ENCODE results near the gene SLC45A2.
"Not testable (repeated sequence)": the region's sequence is repeated elsewhere in the genome, so short reads cannot be mapped to it uniquely, and the experiment has no call there.

SLC45A2 gene

DNA sequence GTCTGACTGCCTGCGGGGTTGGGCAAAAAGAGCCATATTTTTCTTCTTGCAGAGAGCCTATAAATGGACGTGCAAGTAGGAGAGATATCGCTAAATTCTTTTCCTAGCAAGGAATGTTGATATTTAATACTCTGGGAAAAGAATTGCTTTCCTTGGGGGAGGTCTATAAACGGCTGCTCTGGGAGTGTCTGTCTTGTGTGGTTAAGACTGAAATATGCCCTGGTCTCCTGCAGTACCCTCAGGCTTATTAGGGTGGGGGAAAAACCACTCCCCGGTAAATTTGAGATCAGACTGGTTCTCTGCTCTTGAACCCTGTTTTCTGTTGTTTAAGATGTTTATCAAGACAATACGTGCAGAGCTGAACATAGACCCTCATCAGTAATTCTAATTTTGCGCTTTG, 78.2 kb downstream of the SLC45A2 start:
- DNase-seq, result not testable (repeated sequence)

DNA sequence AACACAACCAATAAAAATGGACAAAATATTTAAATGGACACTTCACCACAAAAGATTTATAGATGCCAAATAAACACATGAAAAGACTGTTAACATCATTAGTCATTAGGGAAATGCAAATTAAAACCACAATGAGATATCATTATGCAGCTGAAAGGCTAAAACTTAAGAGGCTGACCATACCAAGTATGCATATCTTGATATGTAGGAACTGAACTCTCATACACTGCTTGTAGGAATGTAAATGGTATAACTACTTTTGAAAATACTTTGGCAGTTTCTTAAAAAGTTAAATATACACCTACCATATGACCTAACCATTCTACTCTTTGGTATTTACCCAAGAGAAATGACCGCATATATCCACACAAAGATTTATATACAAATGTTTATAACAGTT, 79.1 kb downstream of the SLC45A2 start:
- no peak for DNase-seq

DNA sequence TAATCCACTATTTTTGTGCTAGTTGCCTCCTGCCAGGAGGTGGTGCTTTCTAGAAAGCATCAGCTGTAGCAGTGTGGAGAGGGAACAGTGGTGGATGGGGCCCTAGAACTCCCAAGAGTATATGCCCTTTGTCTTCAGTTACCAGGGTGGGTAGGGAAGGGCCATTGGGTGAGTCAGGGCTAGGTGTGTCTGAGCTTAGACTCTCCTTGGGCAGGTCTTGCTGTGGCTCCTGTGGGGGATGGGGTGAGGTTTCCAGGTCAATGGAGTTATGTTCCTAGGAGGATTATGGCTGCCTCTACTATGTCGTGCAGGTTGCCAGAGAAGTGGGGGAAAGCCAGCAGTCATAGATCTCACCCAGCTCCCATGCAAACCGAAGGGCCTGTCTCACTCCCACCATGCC, 81.4 kb downstream of the SLC45A2 start:
- no peak for DNase-seq

DNA sequence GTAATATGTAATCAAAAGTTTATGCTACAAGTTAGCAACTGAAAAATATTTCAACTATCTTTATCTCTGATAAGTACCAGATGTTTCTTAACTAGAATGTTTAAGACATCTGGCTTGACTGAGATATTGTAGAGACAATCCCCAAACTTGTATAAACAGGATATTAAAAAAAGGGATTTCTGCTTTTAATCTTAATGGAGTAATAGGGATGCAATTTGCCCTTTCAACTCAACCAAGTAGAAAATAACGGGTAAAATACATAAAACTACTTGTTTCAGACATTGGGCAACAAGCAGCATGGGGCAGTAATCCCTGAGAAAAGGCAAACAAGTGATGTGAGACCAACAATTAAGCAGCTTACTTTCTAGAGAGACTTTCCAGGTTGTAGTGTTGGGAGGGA, 83.3 kb downstream of the SLC45A2 start:
- DNase-seq, result no peak
